GM12864 (cell line): ENCODE results near the gene WDR19.

Experiments
- DNase-seq: peaks from one replicate; pipeline ENCODE4 v3.0.0-alpha.2; 2011; ENCODE audit warnings: low read depth
- H3K4me3 ChIP-seq: 2 replicates; pipeline ENCODE4 v1.5.1; 2011; ENCODE audit warnings: mild to moderate bottlenecking, low read depth, low read length, control low read depth
- CTCF ChIP-seq: IDR thresholded peaks from 2 replicates; pipeline ENCODE4 v1.5.1; 2011; ENCODE audit warnings: low read depth, mild to moderate bottlenecking, moderate library complexity, low read length, control low read depth, inconsistent platforms; ENCODE audit errors: missing control alignments

The WDR19 gene

GRCh38 chr4:39324897-39325613 is 142.7 kb downstream of the WDR19 start:
- H3K4me3 ChIP-seq: no peak overlapping the region
- TF ChIP-seq CTCF: no peak
- DNase-seq: no peak

- H3K4me3 ChIP-seq: no peak overlapping the region
- DNase-seq: no peak
- no peak for TF ChIP-seq CTCF
Observed at GRCh38 chr4:39326468-39326977, 144.2 kb downstream of the WDR19 start.

GRCh38 chr4:39330353-39330752 is 148.0 kb downstream of the WDR19 start:
- H3K4me3 ChIP-seq: no peak overlapping the region
- DNase-seq: no peak
- no peak for TF ChIP-seq CTCF

GRCh38 chr4:39331191-39331590 is 148.9 kb downstream of the WDR19 start:
- TF ChIP-seq CTCF: no peak
- no peak overlapping the region for H3K4me3 ChIP-seq
- no peak for DNase-seq
